ENCODE results near the gene TOMM5.

GRCh38 chr9:37554318-37554717 lies 38.1 kb downstream of the TOMM5 start:
- TF ChIP-seq, protein P1, sequence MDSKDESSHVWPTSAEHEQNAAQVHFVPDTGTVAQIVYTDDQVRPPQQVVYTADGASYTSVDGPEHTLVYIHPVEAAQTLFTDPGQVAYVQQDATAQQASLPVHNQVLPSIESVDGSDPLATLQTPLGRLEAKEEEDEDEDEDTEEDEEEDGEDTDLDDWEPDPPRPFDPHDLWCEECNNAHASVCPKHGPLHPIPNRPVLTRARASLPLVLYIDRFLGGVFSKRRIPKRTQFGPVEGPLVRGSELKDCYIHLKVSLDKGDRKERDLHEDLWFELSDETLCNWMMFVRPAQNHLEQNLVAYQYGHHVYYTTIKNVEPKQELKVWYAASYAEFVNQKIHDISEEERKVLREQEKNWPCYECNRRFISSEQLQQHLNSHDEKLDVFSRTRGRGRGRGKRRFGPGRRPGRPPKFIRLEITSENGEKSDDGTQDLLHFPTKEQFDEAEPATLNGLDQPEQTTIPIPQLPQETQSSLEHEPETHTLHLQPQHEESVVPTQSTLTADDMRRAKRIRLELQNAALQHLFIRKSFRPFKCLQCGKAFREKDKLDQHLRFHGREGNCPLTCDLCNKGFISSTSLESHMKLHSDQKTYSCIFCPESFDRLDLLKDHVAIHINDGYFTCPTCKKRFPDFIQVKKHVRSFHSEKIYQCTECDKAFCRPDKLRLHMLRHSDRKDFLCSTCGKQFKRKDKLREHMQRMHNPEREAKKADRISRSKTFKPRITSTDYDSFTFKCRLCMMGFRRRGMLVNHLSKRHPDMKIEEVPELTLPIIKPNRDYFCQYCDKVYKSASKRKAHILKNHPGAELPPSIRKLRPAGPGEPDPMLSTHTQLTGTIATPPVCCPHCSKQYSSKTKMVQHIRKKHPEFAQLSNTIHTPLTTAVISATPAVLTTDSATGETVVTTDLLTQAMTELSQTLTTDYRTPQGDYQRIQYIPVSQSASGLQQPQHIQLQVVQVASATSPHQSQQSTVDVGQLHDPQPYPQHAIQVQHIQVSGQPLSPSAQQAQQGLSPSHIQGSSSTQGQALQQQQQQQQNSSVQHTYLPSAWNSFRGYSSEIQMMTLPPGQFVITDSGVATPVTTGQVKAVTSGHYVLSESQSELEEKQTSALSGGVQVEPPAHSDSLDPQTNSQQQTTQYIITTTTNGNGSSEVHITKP (CRISPR knock-in tag; IDR thresholded peaks at IDR 0.05; ENCODE audit: low read depth), result no peak
- no peak for TF ChIP-seq ELF3 (CRISPR knock-in tag; IDR thresholded peaks at IDR 0.05)

All from HepG2 (cell line).